ENCODE data around the gene FOXR1. TPM values are rescaled to one million over a fixed set of nuclear protein-coding genes. Genes with fewer than 3 reads are reported as not detected.

The FOXR1 gene
- total and polyA plus RNA-seq, 10 donors, result not detected

DNA sequence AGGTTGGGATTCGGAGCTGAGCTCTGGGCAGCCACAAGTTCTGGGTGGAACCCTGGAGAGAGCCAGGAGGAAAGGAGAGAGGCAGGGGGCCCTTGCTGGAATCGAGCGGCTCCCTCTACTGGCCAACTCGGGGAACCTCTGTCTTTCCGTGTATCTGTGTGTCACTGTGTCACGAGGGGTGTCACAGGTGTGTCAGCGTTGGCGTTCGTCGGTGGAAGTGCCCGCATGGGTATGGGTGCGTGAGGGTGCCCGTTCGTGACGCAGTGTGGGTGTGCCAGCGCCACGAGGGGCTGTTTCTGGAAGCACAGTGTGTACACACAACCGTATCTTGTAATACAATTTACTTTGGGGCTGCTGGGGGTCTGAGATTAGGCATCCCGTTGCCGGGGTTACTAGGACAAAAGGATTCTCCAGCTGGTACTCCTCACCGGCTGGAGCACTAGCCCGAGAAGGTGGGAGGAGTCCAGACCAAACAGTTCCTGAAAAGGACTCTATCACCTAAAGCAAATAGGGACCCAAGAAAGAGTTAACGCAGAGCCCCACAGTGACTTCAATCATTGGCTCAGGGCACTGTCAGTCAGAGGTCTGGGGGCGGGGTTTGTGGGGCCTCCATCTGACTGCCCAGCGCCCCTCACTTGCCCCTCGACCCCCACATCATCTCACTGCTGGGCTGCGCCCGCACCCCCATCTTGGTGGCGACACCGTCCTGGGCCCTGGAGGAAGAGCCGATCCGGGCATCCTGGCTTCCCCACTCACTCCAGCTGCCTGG, 43.3 kb upstream of the FOXR1 start:
- peak overlapping the region; percentile 70 to 92 (median 78) for H3K4me3 ChIP-seq
- H3K27me3 ChIP-seq (replicated peaks in 1 of 7), result no peaks in the 10 kb centered on the region
- 0 to 1% (median 0%) methylated on average over 24 to 32 of the region's 32 CpGs for WGBS, 5 donors
- H3K9me3 ChIP-seq, result no peaks in the 10 kb centered on the region
- intact Hi-C loops (cut with DNase I; ENCODE audit: low total_unique reads), result no loop called here
- H3K4me1 ChIP-seq, result peaks cover 31 to 70% (median 52%) of the 10 kb centered on the region in 6 donors
- DNase-seq, result peak; percentile 95
- H3K36me3 ChIP-seq, result peaks cover 0 to under 1% (median 0%) of the 10 kb centered on the region in 6 donors
- H3K27ac ChIP-seq, result peak overlapping the region; percentile 92 to 98 (median 96)
- TF ChIP-seq POLR2A (IDR thresholded peaks at IDR 0.05) (no peak), POLR2AphosphoS5 (IDR thresholded peaks at IDR 0.05) (peak; percentile 84 to 86 (median 84))
- TF ChIP-seq, protein P1, sequence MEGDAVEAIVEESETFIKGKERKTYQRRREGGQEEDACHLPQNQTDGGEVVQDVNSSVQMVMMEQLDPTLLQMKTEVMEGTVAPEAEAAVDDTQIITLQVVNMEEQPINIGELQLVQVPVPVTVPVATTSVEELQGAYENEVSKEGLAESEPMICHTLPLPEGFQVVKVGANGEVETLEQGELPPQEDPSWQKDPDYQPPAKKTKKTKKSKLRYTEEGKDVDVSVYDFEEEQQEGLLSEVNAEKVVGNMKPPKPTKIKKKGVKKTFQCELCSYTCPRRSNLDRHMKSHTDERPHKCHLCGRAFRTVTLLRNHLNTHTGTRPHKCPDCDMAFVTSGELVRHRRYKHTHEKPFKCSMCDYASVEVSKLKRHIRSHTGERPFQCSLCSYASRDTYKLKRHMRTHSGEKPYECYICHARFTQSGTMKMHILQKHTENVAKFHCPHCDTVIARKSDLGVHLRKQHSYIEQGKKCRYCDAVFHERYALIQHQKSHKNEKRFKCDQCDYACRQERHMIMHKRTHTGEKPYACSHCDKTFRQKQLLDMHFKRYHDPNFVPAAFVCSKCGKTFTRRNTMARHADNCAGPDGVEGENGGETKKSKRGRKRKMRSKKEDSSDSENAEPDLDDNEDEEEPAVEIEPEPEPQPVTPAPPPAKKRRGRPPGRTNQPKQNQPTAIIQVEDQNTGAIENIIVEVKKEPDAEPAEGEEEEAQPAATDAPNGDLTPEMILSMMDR (IDR thresholded peaks at IDR 0.05 in 8 of 11, conservative IDR thresholded peaks at IDR 0.05 in 3 of 11), result peak; percentile 91 to 99 (median 96)

DNA sequence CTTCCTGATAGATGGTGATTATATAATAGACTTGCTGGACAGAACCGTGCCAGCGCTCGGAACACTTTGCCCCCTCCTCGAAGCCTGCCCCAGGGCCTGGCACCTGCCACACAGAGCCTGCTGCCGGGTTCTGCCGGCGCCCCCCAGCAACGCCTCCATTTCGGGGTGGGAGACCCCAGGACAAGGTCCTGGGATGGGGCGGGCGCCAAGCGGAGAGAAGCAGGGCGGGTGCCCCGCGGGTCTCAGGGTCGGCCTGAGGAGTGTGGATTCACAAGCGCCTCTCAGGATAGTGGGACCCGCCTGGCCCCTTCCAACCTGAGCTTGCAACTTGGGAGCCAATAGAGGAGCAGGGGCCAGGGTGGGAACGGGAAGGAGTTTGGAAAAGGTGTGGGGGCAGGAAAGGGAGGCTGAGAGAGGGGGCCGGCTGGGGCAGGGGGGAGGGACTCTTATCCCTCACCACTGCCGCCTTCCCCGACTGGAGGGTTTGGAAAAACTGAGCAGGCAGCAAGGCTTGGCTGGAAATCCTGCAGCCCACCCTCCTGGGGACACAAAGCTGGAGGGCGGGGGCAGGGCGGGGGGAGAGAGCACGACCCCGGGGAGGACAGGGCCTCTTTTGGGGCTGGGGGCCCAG, 42.6 kb upstream of the FOXR1 start:
- 0% methylated on average over 12 to 26 of the region's 26 CpGs for WGBS, 5 donors
- H3K27ac ChIP-seq, result peak overlapping the region; percentile 92 to 98 (median 96)
- peaks cover 24 to 63% (median 45%) of the 10 kb centered on the region in 6 donors for H3K4me1 ChIP-seq
- intact Hi-C loops (cut with DNase I; ENCODE audit: low total_unique reads), result no loop called here
- DNase-seq, result peak; percentile 92
- TF ChIP-seq POLR2A (IDR thresholded peaks at IDR 0.05) (no peak), POLR2AphosphoS5 (IDR thresholded peaks at IDR 0.05) (peak in 1 of 3 donors; percentile 25)
- TF ChIP-seq, protein P1 (IDR thresholded peaks at IDR 0.05 in 8 of 11, conservative IDR thresholded peaks at IDR 0.05 in 3 of 11), result no peak
- H3K9me3 ChIP-seq, result no peaks in the 10 kb centered on the region
- H3K4me3 ChIP-seq, result peak overlapping the region; percentile 70 to 92 (median 78)
- no peaks in the 10 kb centered on the region for H3K27me3 ChIP-seq (replicated peaks in 1 of 7)
- H3K36me3 ChIP-seq, result no peaks in the 10 kb centered on the region

DNA sequence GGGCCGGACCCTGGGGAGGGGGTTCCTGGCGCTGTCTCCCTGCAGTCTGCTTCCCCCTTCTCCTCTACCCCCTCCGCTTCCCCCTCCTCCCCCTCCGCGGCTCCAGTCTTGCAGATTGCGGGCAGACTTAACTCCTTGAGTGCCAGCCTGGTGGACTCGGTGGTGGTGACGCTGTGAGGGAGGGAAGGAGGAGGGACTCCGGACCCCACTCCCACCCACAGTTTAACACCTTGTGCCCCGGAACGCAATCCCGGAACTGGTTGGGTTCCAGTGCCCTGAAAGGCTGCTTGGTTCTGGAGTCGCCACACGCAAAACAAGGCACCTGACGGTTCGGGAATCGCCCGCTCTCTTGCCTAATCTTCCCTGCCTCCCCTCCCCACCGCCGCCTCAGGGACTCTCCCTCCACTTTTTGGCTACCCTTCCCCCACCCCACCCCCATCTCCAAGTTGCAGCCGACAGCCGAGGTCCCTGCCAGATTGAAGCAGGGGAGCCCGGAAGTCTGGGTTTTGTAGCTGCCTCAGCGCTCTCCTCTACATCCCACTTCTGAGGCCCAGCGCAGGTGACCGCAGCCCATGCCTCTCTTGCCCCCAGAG, 42.0 kb upstream of the FOXR1 start:
- H3K27me3 ChIP-seq (replicated peaks in 1 of 7), result no peaks in the 10 kb centered on the region
- peak; percentile 92 for DNase-seq
- intact Hi-C loops (cut with DNase I; ENCODE audit: low total_unique reads), result no loop called here
- no peaks in the 10 kb centered on the region for H3K36me3 ChIP-seq
- H3K27ac ChIP-seq, result peak overlapping the region; percentile 92 to 98 (median 96)
- peak overlapping the region; percentile 70 to 92 (median 78) for H3K4me3 ChIP-seq
- no peaks in the 10 kb centered on the region for H3K9me3 ChIP-seq
- TF ChIP-seq POLR2A (IDR thresholded peaks at IDR 0.05), result no peak
- TF ChIP-seq POLR2AphosphoS5 (IDR thresholded peaks at IDR 0.05), result peak; percentile 39 to 57 (median 45)
- H3K4me1 ChIP-seq, result peaks cover 24 to 57% (median 41%) of the 10 kb centered on the region in 6 donors
- 0 to 1% (median 0%) methylated on average over 19 to 24 of the region's 26 CpGs for WGBS, 5 donors

DNA sequence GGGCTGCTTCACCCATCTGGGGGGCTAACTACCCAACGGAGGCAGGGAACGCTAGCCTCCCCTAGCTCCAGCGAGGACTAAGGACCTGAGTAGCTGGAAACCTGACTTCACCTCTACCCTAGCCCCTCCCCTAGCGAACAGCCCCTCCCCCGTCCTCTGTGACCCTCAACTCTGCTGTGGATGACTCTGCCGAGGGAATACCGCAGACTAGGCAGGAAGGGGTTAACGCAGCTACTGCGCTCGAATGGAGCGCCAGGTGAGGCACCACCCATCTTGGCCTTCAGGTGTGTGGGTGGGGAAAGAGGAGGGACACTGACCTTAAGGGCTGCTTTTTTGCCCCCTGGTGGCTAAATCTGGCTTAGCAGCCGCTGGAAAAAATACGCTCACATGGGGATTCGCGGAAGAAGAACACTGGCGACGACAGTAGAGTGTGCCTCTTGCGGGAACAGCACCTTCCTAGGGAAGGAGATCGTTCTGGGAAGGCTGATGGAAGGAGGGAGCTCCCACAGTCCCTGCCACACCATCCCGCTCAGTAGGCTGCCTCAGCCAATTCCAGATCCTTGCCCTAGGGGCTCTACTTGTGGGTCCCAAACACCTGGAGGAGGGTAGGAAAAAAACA, 41.4 kb upstream of the FOXR1 start:
- Histone ChIP-seq H3K27me3 (replicated peaks in 1 of 7) (no peaks in the 10 kb centered on the region), H3K36me3 (no peaks in the 10 kb centered on the region), H3K27ac (peak overlapping the region; percentile 92 to 98 (median 96)), H3K9me3 (no peaks in the 10 kb centered on the region), H3K4me3 (peak overlapping the region; percentile 70 to 92 (median 78)), H3K4me1 (peaks cover 24 to 55% (median 39%) of the 10 kb centered on the region in 6 donors)
- peak; percentile 91 for DNase-seq
- intact Hi-C loops (cut with DNase I; ENCODE audit: low total_unique reads), result no loop called here
- 0 to 4% (median 2%) methylated on average over 13 to 20 of the region's 20 CpGs for WGBS, 5 donors
- TF ChIP-seq, protein P1 (IDR thresholded peaks at IDR 0.05 in 8 of 11, conservative IDR thresholded peaks at IDR 0.05 in 3 of 11), result peak; percentile 90 to 100 (median 96)
- TF ChIP-seq POLR2AphosphoS5 (IDR thresholded peaks at IDR 0.05) (peak in 2 of 3 donors; percentile 50 to 68), POLR2A (IDR thresholded peaks at IDR 0.05) (peak in 1 of 3 donors; percentile 31)
